ENCODE results near the gene RAB11A. TPM values are rescaled to one million over a fixed set of nuclear protein-coding genes. Genes with fewer than 3 reads are reported as not detected.

Gene RAB11A
- total RNA-seq, 2 donors from 2014 or later: 111 to 149 TPM

- Histone ChIP-seq H3K9me3 (no peaks in the 10 kb centered on the region), H3K4me3 (no peak overlapping the region), H3K27me3 (replicated peaks; ENCODE audit: insufficient read depth) (no peaks in the 10 kb centered on the region), H3K4me1 (ENCODE audit: control insufficient read depth in 1 of 2, low read depth in 2 of 2) (peaks cover 31 to 57% of the 10 kb centered on the region in 2 donors), H3K27ac (no peak overlapping the region), H3K36me3 (no peaks in the 10 kb centered on the region)
- no peak for TF ChIP-seq CTCF (IDR thresholded peaks at IDR 0.05)
- DNase-seq (ENCODE audit: low spot score) (no peak), ATAC-seq (ENCODE audit: insufficient number of reproducible peaks, low FRiP score, low read depth) (no peak)
Observed at GRCh38 chr15:65837301-65838294, 31.7 kb upstream of the RAB11A start.

DNA sequence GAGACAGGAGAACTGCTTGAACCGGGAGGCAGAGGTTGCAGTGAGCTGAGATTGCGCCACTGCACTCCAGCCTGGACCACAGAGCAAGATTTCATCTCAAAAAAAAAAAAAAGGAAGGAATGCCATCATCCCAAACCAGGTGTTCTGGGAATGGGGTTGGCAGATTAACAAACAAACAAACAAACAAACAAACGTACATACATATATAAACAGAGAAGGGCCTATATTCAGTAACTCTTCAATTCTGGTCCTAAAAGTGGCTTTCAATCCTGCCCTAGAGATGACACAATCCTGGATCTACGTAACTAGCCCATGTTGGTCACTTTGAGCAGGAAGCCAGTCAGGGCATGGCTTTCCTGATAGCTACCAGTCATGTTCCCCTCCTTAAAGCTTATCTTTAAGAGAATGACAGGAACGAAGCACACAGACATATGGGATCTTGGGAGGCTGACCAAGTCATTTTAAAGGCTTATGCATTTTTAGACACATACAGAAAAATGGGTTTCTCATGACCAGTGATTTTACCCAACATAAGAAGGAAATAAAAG, 29.9 kb upstream of the RAB11A start:
- no peak for TF ChIP-seq CTCF (IDR thresholded peaks at IDR 0.05)
- no peak overlapping the region for H3K27ac ChIP-seq
- no peaks in the 10 kb centered on the region for H3K9me3 ChIP-seq
- peaks cover 17 to 41% of the 10 kb centered on the region in 2 donors for H3K4me1 ChIP-seq (ENCODE audit: control insufficient read depth in 1 of 2, low read depth in 2 of 2)
- no peaks in the 10 kb centered on the region for H3K36me3 ChIP-seq
- no peak for DNase-seq (ENCODE audit: low spot score)
- ATAC-seq (ENCODE audit: insufficient number of reproducible peaks, low FRiP score, low read depth): no peak
- H3K27me3 ChIP-seq (replicated peaks; ENCODE audit: insufficient read depth): no peaks in the 10 kb centered on the region
- H3K4me3 ChIP-seq: no peak overlapping the region

DNA sequence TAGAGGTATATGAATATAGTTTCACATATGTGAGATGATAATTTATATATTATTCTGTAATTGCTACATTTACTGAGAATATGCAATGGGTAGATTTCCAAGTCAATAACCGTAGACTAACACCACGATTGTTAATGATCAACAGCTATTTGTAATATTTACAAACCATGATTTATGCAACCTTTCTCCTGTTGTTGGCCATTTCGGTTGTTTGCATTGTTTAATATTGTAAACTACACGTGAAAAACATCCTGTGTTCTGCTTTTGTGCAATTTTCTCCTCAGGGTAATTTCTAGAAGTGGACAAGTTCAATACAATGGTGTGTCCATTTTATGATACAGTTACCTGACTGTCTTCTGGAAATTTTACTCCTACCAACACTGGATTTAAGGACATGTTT, 29.3 kb upstream of the RAB11A start:
- Histone ChIP-seq H3K4me1 (ENCODE audit: control insufficient read depth in 1 of 2, low read depth in 2 of 2) (peaks cover 13 to 36% of the 10 kb centered on the region in 2 donors), H3K9me3 (no peaks in the 10 kb centered on the region), H3K27me3 (replicated peaks; ENCODE audit: insufficient read depth) (no peaks in the 10 kb centered on the region), H3K4me3 (no peak overlapping the region), H3K27ac (no peak overlapping the region), H3K36me3 (no peaks in the 10 kb centered on the region)
- no peak for TF ChIP-seq CTCF (IDR thresholded peaks at IDR 0.05)
- ATAC-seq (ENCODE audit: insufficient number of reproducible peaks, low FRiP score, low read depth) (no peak), DNase-seq (ENCODE audit: low spot score) (no peak)

GRCh38 chr15:65841121-65841930, 28.0 kb upstream of the RAB11A start:
- no peak for TF ChIP-seq CTCF (IDR thresholded peaks at IDR 0.05)
- Histone ChIP-seq H3K36me3 (no peaks in the 10 kb centered on the region), H3K4me3 (peak overlapping the region; percentile 69), H3K4me1 (ENCODE audit: control insufficient read depth in 1 of 2, low read depth in 2 of 2) (peaks cover 6 to 22% of the 10 kb centered on the region in 2 donors), H3K9me3 (no peaks in the 10 kb centered on the region), H3K27me3 (replicated peaks; ENCODE audit: insufficient read depth) (no peaks in the 10 kb centered on the region), H3K27ac (peak overlapping the region; percentile 50 to 72)
- peak; percentile 45 for DNase-seq (ENCODE audit: low spot score)
- peak; percentile 88 for ATAC-seq (ENCODE audit: insufficient number of reproducible peaks, low FRiP score, low read depth)
